ENCODE measurements around the gene INSYN1. TPM values are rescaled to one million over a fixed set of nuclear protein-coding genes. Genes with fewer than 3 reads are reported as not detected.
"Not testable (repeated sequence)": the region's sequence is repeated elsewhere in the genome, so short reads cannot be mapped to it uniquely, and the experiment has no call there.

INSYN1 gene
- total and polyA plus RNA-seq, 3 donors from 2014 or later, result 8.9 to 18.9 (median 15.9) TPM

DNA sequence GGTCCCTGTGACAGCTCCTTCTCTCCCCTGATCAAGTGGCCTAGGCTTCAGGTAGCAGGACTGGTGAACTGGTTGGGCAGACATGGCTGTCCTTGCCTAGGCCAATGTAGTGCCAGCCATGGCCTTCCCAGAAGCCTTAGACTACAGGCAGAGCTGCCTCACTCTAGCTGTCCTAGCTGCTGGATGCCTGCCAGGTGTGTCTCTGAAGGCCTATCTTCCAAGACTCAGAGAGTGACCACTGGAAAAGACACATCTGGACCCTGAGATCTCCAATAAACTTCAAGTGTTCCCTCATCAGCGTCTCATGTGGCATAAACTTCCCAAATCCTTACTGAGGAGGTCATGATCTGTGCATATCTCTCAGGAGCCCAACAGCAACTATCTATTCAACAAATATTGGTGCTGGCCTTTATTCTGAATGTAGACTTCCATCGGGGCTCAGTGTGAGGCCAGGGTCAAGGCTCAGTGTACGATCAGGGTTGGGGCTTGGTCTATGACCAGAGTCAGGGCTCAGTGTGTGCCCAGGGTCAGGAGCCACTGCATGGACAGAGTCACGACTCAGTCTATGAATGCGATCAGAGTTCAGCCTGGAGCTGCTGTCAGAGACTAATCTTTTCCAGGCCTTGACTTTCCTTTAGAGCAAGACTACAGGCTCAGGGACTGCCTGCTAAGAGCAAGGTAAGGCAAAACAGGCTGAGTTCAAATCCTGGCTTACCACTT, 36.5 kb upstream of the INSYN1 start:
- WGBS, 2 donors, result 68 to 90% methylated on average over 5 of the region's 5 CpGs
- Histone ChIP-seq H3K4me3 (no peak overlapping the region), H3K4me1 (peaks cover 4% of the 10 kb centered on the region), H3K27me3 (no peaks in the 10 kb centered on the region), H3K9me3 (no peaks in the 10 kb centered on the region), H3K27ac (no peak overlapping the region), H3K36me3 (ENCODE audit: low read depth, missing control alignments) (no peaks in the 10 kb centered on the region)
- peak; percentile 35 for DNase-seq
- intact Hi-C loops (cut with DNase I; ENCODE audit: low total_unique reads), result no loop called here
- no peak for TF ChIP-seq POLR2A (IDR thresholded peaks at IDR 0.05)
- TF ChIP-seq, protein P1, sequence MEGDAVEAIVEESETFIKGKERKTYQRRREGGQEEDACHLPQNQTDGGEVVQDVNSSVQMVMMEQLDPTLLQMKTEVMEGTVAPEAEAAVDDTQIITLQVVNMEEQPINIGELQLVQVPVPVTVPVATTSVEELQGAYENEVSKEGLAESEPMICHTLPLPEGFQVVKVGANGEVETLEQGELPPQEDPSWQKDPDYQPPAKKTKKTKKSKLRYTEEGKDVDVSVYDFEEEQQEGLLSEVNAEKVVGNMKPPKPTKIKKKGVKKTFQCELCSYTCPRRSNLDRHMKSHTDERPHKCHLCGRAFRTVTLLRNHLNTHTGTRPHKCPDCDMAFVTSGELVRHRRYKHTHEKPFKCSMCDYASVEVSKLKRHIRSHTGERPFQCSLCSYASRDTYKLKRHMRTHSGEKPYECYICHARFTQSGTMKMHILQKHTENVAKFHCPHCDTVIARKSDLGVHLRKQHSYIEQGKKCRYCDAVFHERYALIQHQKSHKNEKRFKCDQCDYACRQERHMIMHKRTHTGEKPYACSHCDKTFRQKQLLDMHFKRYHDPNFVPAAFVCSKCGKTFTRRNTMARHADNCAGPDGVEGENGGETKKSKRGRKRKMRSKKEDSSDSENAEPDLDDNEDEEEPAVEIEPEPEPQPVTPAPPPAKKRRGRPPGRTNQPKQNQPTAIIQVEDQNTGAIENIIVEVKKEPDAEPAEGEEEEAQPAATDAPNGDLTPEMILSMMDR (IDR thresholded peaks at IDR 0.05), result no peak

- TF ChIP-seq, protein P1 (IDR thresholded peaks at IDR 0.05), result no peak
- TF ChIP-seq POLR2A (IDR thresholded peaks at IDR 0.05), result no peak
- H3K36me3 ChIP-seq (ENCODE audit: low read depth, missing control alignments), result no peaks in the 10 kb centered on the region
- intact Hi-C loops (cut with DNase I; ENCODE audit: low total_unique reads), result no loop called here
- no peak overlapping the region for H3K27ac ChIP-seq
- H3K27me3 ChIP-seq, result no peaks in the 10 kb centered on the region
- WGBS, 2 donors, result 100% methylated on average over 1 of the region's 1 CpG
- DNase-seq, result no peak
- H3K9me3 ChIP-seq, result no peaks in the 10 kb centered on the region
- no peak overlapping the region for H3K4me3 ChIP-seq
- H3K4me1 ChIP-seq, result peaks cover 4% of the 10 kb centered on the region
Observed at GRCh38 chr15:73787621-73788020, 34.5 kb upstream of the INSYN1 start.

DNA sequence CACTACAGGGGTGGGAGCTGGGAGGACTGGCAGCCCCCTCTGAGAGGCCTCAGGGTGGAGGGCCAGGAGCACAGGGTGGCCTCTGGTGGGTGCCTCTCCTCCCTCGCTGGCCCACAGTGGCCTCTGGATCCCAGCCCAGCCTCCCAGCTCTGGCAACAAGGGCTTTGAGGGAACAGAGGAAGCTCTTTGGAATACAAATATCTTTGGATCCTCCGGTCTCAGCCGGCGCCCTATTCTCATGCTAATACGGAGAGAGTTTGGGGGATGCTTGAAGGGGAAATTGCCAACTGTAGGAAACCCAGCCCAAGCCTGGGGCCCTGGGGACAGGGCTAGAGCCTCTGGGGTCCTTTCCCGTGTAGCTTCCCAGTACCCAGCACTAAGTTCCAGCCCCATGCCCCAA, 33.4 kb upstream of the INSYN1 start:
- peak; percentile 30 for DNase-seq
- no peaks in the 10 kb centered on the region for H3K36me3 ChIP-seq (ENCODE audit: low read depth, missing control alignments)
- no peak overlapping the region for H3K27ac ChIP-seq
- TF ChIP-seq POLR2A (IDR thresholded peaks at IDR 0.05), result no peak
- TF ChIP-seq, protein P1 (IDR thresholded peaks at IDR 0.05), result no peak
- H3K27me3 ChIP-seq, result no peaks in the 10 kb centered on the region
- H3K4me3 ChIP-seq, result no peak overlapping the region
- intact Hi-C loops (cut with DNase I; ENCODE audit: low total_unique reads), result no loop called here
- H3K9me3 ChIP-seq, result no peaks in the 10 kb centered on the region
- WGBS, 2 donors, result 55 to 69% methylated on average over 5 to 6 of the region's 6 CpGs
- peaks cover 4% of the 10 kb centered on the region for H3K4me1 ChIP-seq

DNA sequence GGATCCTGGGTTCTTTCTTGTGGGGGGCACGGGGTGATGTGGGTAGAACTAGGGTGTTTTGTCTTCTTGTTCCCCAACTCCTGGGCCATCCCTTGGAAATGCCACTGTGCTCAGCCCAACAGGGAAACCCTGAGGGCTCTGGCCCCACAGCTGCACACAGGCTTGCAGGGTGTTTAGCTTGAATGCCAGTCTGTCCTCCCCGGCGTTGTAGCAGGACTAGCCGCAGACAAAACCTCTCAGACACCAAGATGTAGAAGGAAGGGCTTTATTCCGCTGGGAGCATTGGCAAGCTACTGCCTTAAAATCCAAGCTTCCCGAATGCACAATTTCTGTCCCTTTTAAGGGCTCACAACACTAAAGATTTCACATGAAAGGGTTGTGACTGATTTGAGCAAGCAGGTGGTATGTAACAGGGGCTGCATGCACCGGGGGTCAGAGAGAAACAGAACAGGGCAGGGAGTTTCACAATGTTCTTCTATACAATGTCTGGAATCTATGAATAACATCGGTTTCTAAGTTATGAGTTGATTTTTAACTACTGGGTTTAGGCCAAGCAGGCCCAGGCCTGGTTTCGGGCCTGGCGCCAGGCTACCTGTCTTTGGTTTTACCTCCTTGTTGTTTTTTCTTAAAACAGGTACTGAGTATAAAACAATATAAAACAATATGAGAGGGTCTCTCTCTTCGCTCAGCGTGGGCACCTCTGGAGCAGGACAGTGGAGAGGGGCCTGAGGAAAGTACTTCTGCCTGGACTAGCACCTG, 32.3 kb upstream of the INSYN1 start:
- H3K4me1 ChIP-seq; intact Hi-C loops (cut with DNase I; ENCODE audit: low total_unique reads); H3K36me3 ChIP-seq (ENCODE audit: low read depth, missing control alignments); H3K27me3 ChIP-seq; H3K9me3 ChIP-seq; H3K4me3 ChIP-seq; DNase-seq; H3K27ac ChIP-seq: not testable (repeated sequence)
- 76 to 85% methylated on average over 12 of the region's 12 CpGs for WGBS, 2 donors

GRCh38 chr15:73784291-73784690, 31.1 kb upstream of the INSYN1 start:
- no peak for TF ChIP-seq POLR2A (IDR thresholded peaks at IDR 0.05)
- TF ChIP-seq, protein P1 (IDR thresholded peaks at IDR 0.05), result no peak
- intact Hi-C loops (cut with DNase I; ENCODE audit: low total_unique reads), result no loop called here
- WGBS, 2 donors, result 66 to 74% methylated on average over 3 of the region's 3 CpGs
- H3K36me3 ChIP-seq (ENCODE audit: low read depth, missing control alignments), result no peaks in the 10 kb centered on the region
- no peaks in the 10 kb centered on the region for H3K9me3 ChIP-seq
- H3K4me1 ChIP-seq, result peaks cover 4% of the 10 kb centered on the region
- DNase-seq, result no peak
- no peak overlapping the region for H3K4me3 ChIP-seq
- no peaks in the 10 kb centered on the region for H3K27me3 ChIP-seq
- no peak overlapping the region for H3K27ac ChIP-seq
